Stimulated activated CD8-positive, alpha-beta memory T cell treated with anti-CD3 and anti-CD28 coated beads, Interleukin-12 subunit alpha, Interleukin-12 subunit beta, amount 100 ng/mL, for 1 hour (primary cell): ENCODE results near the gene TMEM59L.
"Not testable (repeated sequence)": the region's sequence is repeated elsewhere in the genome, so short reads cannot be mapped to it uniquely, and the experiment has no call there.

Experiments used
- DNase-seq: peaks from one replicate; pipeline ENCODE4 v3.0.0-alpha.2; 2020; ENCODE audit warnings: low read depth

Gene TMEM59L

GRCh38 chr19:18612772-18613588, at the start of gene TMEM59L:
TSS of gene TMEM59L (plus strand) at chr19:18612870. CDS start at chr19:18612959, 89 bp downstream.
- no peak for DNase-seq

GRCh38 chr19:18566953-18567352, 45.7 kb upstream of the TMEM59L start:
- no peak for DNase-seq

GRCh38 chr19:18568367-18568766, 44.3 kb upstream of the TMEM59L start:
- DNase-seq, result no peak

GRCh38 chr19:18571564-18572344, 40.9 kb upstream of the TMEM59L start, which contains the start of gene UBA52:
TSS of gene UBA52 (plus strand) at chr19:18571857. CDS start at chr19:18573301, 1,444 bp downstream.
- peak; percentile 98 for DNase-seq

GRCh38 chr19:18574691-18575291, 37.9 kb upstream of the TMEM59L start:
- DNase-seq, result no peak

- DNase-seq, result no peak
Measured at GRCh38 chr19:18576383-18576782, 36.3 kb upstream of the TMEM59L start.

- DNase-seq, result no peak
Measured at GRCh38 chr19:18577365-18577914, 35.2 kb upstream of the TMEM59L start.

- DNase-seq, result no peak
Measured at GRCh38 chr19:18580311-18580710, 32.4 kb upstream of the TMEM59L start.

GRCh38 chr19:18586306-18586705, 26.4 kb upstream of the TMEM59L start:
- DNase-seq, result no peak

GRCh38 chr19:18587561-18587960, 25.1 kb upstream of the TMEM59L start:
- DNase-seq, result no peak

- DNase-seq, result no peak
Measured at GRCh38 chr19:18587962-18588610, 24.6 kb upstream of the TMEM59L start.

- DNase-seq, result peak; percentile 74
Measured at GRCh38 chr19:18588611-18589379, 23.9 kb upstream of the TMEM59L start, which contains the start of gene REX1BD. TSS of gene REX1BD (plus strand) at chr19:18588798. CDS start at chr19:18588802, 4 bp downstream.

- DNase-seq, result peak; percentile 33
Measured at GRCh38 chr19:18589380-18590272, 23.0 kb upstream of the TMEM59L start.

GRCh38 chr19:18590273-18591272, 22.1 kb upstream of the TMEM59L start:
- DNase-seq, result no peak

- DNase-seq, result no peak
Measured at GRCh38 chr19:18591735-18592385, 20.8 kb upstream of the TMEM59L start.

- DNase-seq, result not testable (repeated sequence)
Measured at GRCh38 chr19:18592732-18593131, 19.9 kb upstream of the TMEM59L start.

GRCh38 chr19:18593367-18594095, 19.1 kb upstream of the TMEM59L start:
- DNase-seq, result no peak
